IPS-15b (cell line): ENCODE data around the gene SLC16A1.
"Not testable (repeated sequence)": the region's sequence is repeated elsewhere in the genome, so short reads cannot be mapped to it uniquely, and the experiment has no call there.

Source experiments
- H3K27me3 ChIP-seq: one replicate; pipeline ENCODE4 v1.6.1; 2013; ENCODE audit warnings: low read length; ENCODE audit not compliant: control insufficient read depth, insufficient read depth
- H3K36me3 ChIP-seq: one replicate; pipeline ENCODE4 v1.6.1; 2013; ENCODE audit warnings: low read length; ENCODE audit not compliant: control insufficient read depth, insufficient read depth
- H3K4me1 ChIP-seq: one replicate; pipeline ENCODE4 v1.6.1; 2013; ENCODE audit warnings: mild to moderate bottlenecking, low read length; ENCODE audit not compliant: control insufficient read depth, insufficient read depth
- H3K4me3 ChIP-seq: one replicate; pipeline ENCODE4 v1.5.1; 2013; ENCODE audit warnings: low read depth, low read length
- H3K9ac ChIP-seq: one replicate; pipeline ENCODE4 v1.6.1; 2013; ENCODE audit warnings: low read depth, mild to moderate bottlenecking, low read length
- H3K9me3 ChIP-seq: one replicate; pipeline ENCODE4 v1.6.1; 2013; ENCODE audit warnings: mild to moderate bottlenecking, low read length; ENCODE audit not compliant: control insufficient read depth, insufficient read depth

SLC16A1 gene

DNA sequence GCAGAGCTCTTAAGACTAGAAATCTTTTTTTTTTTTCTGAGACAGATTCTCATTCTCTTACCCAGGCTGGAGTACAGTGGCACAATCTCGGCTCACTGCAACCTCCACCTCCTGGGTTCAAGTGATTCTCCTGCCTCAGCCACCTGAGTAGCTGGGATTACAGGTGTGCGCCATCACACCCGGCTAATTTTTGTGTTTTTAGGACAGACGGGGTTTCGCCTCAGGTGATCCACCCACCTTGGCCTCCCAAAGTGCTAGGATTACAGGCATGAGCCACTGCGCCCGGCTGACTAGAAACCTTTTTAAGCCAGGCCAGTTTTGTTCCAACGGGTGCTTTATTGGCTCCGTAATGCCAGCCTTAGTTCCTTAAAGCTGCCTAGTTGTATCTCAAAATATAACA lies 66.1 kb downstream of the SLC16A1 start:
- not testable (repeated sequence) for H3K4me3 ChIP-seq, H3K9ac ChIP-seq, H3K9me3 ChIP-seq, H3K36me3 ChIP-seq, H3K4me1 ChIP-seq, H3K27me3 ChIP-seq

GRCh38 chr1:112889052-112889768 lies 66.8 kb downstream of the SLC16A1 start:
- H3K9me3 ChIP-seq = peaks cover 7% of the 10 kb centered on the region
- no peaks in the 10 kb centered on the region for H3K4me1 ChIP-seq
- H3K9ac ChIP-seq = no peak overlapping the region

DNA sequence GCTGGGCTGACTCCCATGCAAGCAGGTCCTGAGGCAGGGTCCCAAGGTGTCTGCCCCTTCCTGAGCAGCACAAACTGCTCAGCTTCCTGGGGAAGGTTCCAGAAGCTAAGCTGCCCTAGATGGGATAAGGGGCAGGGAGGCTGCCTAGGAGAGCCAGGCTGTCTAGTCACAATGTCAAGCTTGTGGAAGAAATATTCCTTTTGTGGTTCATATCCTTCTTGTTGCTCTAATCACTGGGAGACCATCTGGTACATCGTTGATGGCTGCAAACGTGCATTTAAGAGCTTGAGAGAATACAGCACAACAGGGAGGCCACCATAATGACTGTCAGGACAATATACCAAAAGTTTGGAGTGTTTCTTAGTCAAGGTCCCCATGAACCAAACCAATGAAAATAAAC lies 67.4 kb downstream of the SLC16A1 start:
- Histone ChIP-seq H3K9me3 (peaks cover under 1% of the 10 kb centered on the region), H3K9ac (no peak overlapping the region), H3K4me3 (no peak overlapping the region), H3K27me3 (no peaks in the 10 kb centered on the region), H3K4me1 (no peaks in the 10 kb centered on the region), H3K36me3 (no peaks in the 10 kb centered on the region)

More at GRCh38 chr1:112889052-112889768, 66.8 kb downstream of the SLC16A1 start:
- Histone ChIP-seq H3K4me3 (no peak overlapping the region), H3K27me3 (no peaks in the 10 kb centered on the region), H3K36me3 (peaks cover 2% of the 10 kb centered on the region)

- no peaks in the 10 kb centered on the region for H3K4me1 ChIP-seq
- no peak overlapping the region for H3K9ac ChIP-seq
- H3K27me3 ChIP-seq = no peaks in the 10 kb centered on the region
- H3K9me3 ChIP-seq = no peaks in the 10 kb centered on the region
- no peak overlapping the region for H3K4me3 ChIP-seq
- H3K36me3 ChIP-seq = no peaks in the 10 kb centered on the region
Measured at GRCh38 chr1:112887599-112888283, 68.3 kb downstream of the SLC16A1 start.

DNA sequence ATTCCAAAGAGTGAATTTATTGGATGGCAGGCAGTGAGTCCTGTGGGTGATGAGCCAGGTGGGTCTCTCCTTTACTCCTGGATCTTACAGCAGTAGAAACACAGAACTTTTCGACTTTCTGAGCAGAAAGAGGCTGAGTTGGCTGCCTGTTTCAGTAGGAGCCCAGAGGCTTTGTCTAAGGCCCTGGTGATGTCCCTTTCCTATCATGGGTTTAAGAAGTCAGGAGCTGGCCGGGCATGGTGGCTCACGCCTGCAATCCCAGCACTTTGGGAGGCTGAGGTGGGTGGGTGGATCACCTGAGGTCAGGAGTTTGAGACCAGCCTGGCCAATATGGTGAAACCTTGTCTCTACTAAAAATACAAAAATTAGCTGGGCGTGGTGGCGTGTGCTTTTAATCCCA lies 71.0 kb downstream of the SLC16A1 start:
- H3K9me3 ChIP-seq, H3K4me1 ChIP-seq, H3K4me3 ChIP-seq, H3K36me3 ChIP-seq, H3K9ac ChIP-seq, H3K27me3 ChIP-seq: not testable (repeated sequence)

- Histone ChIP-seq H3K9ac (peak overlapping the region; percentile 24), H3K4me1 (no peaks in the 10 kb centered on the region), H3K27me3 (no peaks in the 10 kb centered on the region), H3K9me3 (no peaks in the 10 kb centered on the region), H3K4me3 (no peak overlapping the region), H3K36me3 (no peaks in the 10 kb centered on the region)
Measured at GRCh38 chr1:112882271-112882744, 73.7 kb downstream of the SLC16A1 start.

DNA sequence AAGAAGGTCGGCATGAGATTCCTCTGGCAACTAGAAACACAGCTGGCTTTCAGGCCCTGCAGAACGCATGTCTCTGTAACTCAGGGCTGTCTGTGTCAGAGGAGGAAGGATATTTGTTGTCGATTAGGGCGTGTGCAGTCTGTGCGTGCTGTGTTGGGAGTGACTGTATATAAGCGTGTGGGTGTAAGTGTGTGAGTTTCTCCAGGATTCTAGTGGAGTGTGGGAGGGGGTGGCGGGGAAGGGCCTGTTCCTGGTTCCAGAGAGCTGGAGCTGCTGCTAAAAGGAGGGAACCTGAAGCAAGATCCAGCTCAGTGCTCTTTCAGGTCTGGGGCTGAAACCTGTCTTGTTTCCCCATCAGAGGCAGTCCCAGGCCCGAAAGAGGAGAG lies 74.3 kb downstream of the SLC16A1 start:
- H3K9ac ChIP-seq = no peak overlapping the region
- H3K27me3 ChIP-seq = no peaks in the 10 kb centered on the region
- no peak overlapping the region for H3K4me3 ChIP-seq
- H3K4me1 ChIP-seq = no peaks in the 10 kb centered on the region
- no peaks in the 10 kb centered on the region for H3K36me3 ChIP-seq
- H3K9me3 ChIP-seq = no peaks in the 10 kb centered on the region

DNA sequence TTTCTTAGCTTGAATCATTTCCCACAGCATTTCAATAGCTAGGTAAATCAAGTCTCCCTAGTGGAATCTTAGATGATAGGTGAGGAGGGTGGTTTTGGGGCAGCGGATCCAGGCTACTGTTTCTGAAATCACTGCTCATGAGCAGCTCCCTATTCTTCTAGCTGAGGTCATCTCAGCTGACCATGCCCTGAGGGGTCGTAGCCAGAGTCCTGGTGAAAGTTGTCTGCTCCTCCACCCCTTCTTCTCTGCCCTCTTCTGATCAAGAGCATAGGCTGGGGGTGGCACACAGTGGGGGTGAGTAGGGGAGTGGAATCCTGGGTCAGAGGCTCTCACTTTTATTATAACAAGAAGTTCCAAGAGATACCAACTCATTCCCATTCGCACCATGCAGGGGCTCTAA lies 76.2 kb downstream of the SLC16A1 start:
- H3K9me3 ChIP-seq = no peaks in the 10 kb centered on the region
- no peak overlapping the region for H3K4me3 ChIP-seq
- no peaks in the 10 kb centered on the region for H3K27me3 ChIP-seq
- H3K9ac ChIP-seq = no peak overlapping the region
- H3K4me1 ChIP-seq = no peaks in the 10 kb centered on the region
- H3K36me3 ChIP-seq = no peaks in the 10 kb centered on the region

GRCh38 chr1:112878321-112878720 lies 77.7 kb downstream of the SLC16A1 start:
- Histone ChIP-seq H3K4me3 (no peak overlapping the region), H3K4me1 (no peaks in the 10 kb centered on the region), H3K36me3 (no peaks in the 10 kb centered on the region), H3K9ac (no peak overlapping the region), H3K27me3 (no peaks in the 10 kb centered on the region), H3K9me3 (no peaks in the 10 kb centered on the region)

DNA sequence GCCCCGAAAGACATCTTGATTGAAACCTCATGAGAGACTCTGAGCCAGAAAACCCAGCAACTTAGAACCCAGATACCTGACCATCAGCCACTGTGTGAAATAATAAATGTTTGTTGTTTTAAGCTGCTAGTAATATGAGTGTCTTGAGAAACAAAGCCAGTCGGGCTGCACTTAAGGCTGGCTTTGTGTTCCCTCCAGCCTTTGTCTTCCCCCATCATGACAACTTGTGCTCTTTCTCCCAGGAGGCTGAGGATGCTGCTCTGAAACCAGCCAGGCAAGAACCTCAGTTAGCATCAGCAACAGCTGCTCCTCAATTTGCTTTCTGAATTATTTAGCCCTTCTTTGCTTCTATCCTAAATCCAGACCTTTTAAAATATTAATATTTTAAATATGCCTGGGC lies 78.2 kb downstream of the SLC16A1 start:
- Histone ChIP-seq H3K36me3 (no peaks in the 10 kb centered on the region), H3K9ac (no peak overlapping the region), H3K9me3 (no peaks in the 10 kb centered on the region), H3K4me3 (no peak overlapping the region), H3K27me3 (no peaks in the 10 kb centered on the region), H3K4me1 (peaks cover 2% of the 10 kb centered on the region)

- Histone ChIP-seq H3K9ac (no peak overlapping the region), H3K4me1 (peaks cover 7% of the 10 kb centered on the region), H3K4me3 (no peak overlapping the region), H3K27me3 (no peaks in the 10 kb centered on the region), H3K9me3 (no peaks in the 10 kb centered on the region), H3K36me3 (no peaks in the 10 kb centered on the region)
Measured at GRCh38 chr1:112876315-112876714, 79.7 kb downstream of the SLC16A1 start.

DNA sequence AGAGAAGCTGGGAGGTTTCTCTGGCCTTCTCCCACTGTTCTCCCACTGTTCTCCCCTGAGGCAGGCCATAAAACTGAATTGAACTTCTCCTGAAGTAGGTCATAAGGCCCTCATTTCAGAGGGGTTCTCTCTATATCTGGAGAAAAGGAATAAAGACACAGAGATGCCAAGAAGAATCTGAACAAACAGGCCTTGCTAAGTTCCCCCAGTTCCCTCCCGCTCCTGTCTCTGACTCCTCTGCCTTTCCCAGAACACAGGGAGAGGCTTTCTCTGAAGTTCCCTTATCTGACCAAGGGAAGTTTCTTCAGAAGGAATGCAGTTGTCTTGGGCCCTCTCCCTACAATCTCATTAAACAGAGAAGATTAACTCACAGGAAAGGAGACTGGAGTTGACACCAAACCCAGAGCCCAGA lies 83.4 kb downstream of the SLC16A1 start:
- no peaks in the 10 kb centered on the region for H3K27me3 ChIP-seq
- H3K4me1 ChIP-seq = peaks cover 7% of the 10 kb centered on the region
- H3K9me3 ChIP-seq = no peaks in the 10 kb centered on the region
- H3K9ac ChIP-seq = no peak overlapping the region
- H3K36me3 ChIP-seq = no peaks in the 10 kb centered on the region
- no peak overlapping the region for H3K4me3 ChIP-seq
